ENCODE results near the gene EIF2D. TPM values are rescaled to one million over a fixed set of nuclear protein-coding genes. Genes with fewer than 3 reads are reported as not detected.

Gene EIF2D
- total RNA-seq, 2 donors from 2014 or later, result 40.5 to 41.1 TPM

- H3K4me1 ChIP-seq (ENCODE audit: control insufficient read depth in 1 of 2, low read depth in 2 of 2), result no peaks in the 10 kb centered on the region
- no peak for ATAC-seq (ENCODE audit: insufficient number of reproducible peaks, low FRiP score, low read depth)
- no peak for TF ChIP-seq CTCF (IDR thresholded peaks at IDR 0.05)
Measured at GRCh38 chr1:206657751-206658150, 45.5 kb upstream of the EIF2D start.

DNA sequence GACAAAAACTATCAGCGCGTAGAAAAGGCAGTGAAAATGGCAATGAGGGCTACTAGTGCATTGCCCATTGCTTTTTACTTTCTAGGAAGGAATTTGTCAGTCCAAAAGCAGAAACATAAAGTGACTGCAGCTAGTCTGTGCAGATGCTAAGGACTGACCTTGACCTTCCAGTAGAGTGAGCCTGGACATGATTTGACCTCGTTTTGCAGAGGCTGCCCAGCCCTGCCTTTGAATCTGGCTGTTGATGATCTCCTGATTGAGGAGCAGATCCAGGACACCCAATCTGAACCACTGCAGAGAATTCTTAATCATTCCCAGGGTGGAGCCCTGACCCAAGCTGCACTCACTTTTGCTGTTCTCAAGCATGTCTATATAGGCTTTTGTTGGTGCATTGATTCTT lies 44.7 kb upstream of the EIF2D start:
- H3K27ac ChIP-seq, result no peak overlapping the region

More at GRCh38 chr1:206657751-206658150, 45.5 kb upstream of the EIF2D start:
- DNase-seq (ENCODE audit: low spot score), result no peak
- Histone ChIP-seq H3K27ac (no peak overlapping the region), H3K27me3 (replicated peaks; ENCODE audit: insufficient read depth) (no peaks in the 10 kb centered on the region), H3K4me3 (no peak overlapping the region), H3K36me3 (no peaks in the 10 kb centered on the region), H3K9me3 (no peaks in the 10 kb centered on the region)

GRCh38 chr1:206655471-206655882 lies 43.2 kb upstream of the EIF2D start:
- no peaks in the 10 kb centered on the region for H3K4me1 ChIP-seq (ENCODE audit: control insufficient read depth in 1 of 2, low read depth in 2 of 2)
- no peaks in the 10 kb centered on the region for H3K9me3 ChIP-seq
- H3K4me3 ChIP-seq, result no peak overlapping the region
- H3K27ac ChIP-seq, result no peak overlapping the region
- H3K27me3 ChIP-seq (replicated peaks; ENCODE audit: insufficient read depth), result no peaks in the 10 kb centered on the region
- H3K36me3 ChIP-seq, result no peaks in the 10 kb centered on the region
- no peak for TF ChIP-seq CTCF (IDR thresholded peaks at IDR 0.05)
- no peak for ATAC-seq (ENCODE audit: insufficient number of reproducible peaks, low FRiP score, low read depth)
- no peak for DNase-seq (ENCODE audit: low spot score)

More for the DNA sequence above, 44.7 kb upstream of the EIF2D start:
- no peak for TF ChIP-seq CTCF (IDR thresholded peaks at IDR 0.05)
- Histone ChIP-seq H3K27me3 (replicated peaks; ENCODE audit: insufficient read depth) (no peaks in the 10 kb centered on the region), H3K4me3 (no peak overlapping the region), H3K4me1 (ENCODE audit: control insufficient read depth in 1 of 2, low read depth in 2 of 2) (no peaks in the 10 kb centered on the region), H3K36me3 (no peaks in the 10 kb centered on the region), H3K9me3 (no peaks in the 10 kb centered on the region)
- no peak for DNase-seq (ENCODE audit: low spot score)
- ATAC-seq (ENCODE audit: insufficient number of reproducible peaks, low FRiP score, low read depth), result no peak

GRCh38 chr1:206654828-206655227 lies 42.6 kb upstream of the EIF2D start:
- Histone ChIP-seq H3K27me3 (replicated peaks; ENCODE audit: insufficient read depth) (no peaks in the 10 kb centered on the region), H3K36me3 (no peaks in the 10 kb centered on the region), H3K4me1 (ENCODE audit: control insufficient read depth in 1 of 2, low read depth in 2 of 2) (no peaks in the 10 kb centered on the region), H3K4me3 (no peak overlapping the region), H3K9me3 (no peaks in the 10 kb centered on the region), H3K27ac (no peak overlapping the region)
- DNase-seq (ENCODE audit: low spot score) (no peak), ATAC-seq (ENCODE audit: insufficient number of reproducible peaks, low FRiP score, low read depth) (no peak)
- TF ChIP-seq CTCF (IDR thresholded peaks at IDR 0.05), result no peak

GRCh38 chr1:206653715-206654459 lies 41.6 kb upstream of the EIF2D start:
- DNase-seq (ENCODE audit: low spot score), result no peak
- no peak for TF ChIP-seq CTCF (IDR thresholded peaks at IDR 0.05)
- no peak overlapping the region for H3K27ac ChIP-seq
- H3K4me1 ChIP-seq (ENCODE audit: control insufficient read depth in 1 of 2, low read depth in 2 of 2), result no peaks in the 10 kb centered on the region
- no peak for ATAC-seq (ENCODE audit: insufficient number of reproducible peaks, low FRiP score, low read depth)
- no peaks in the 10 kb centered on the region for H3K9me3 ChIP-seq
- no peaks in the 10 kb centered on the region for H3K36me3 ChIP-seq
- no peaks in the 10 kb centered on the region for H3K27me3 ChIP-seq (replicated peaks; ENCODE audit: insufficient read depth)
- H3K4me3 ChIP-seq, result no peak overlapping the region

All from thoracic aorta (tissue), 2 donors.